Activated naive CD8-positive, alpha-beta T cell (primary cell): ENCODE results near the gene TARS3.

ENCODE experiments used
- H3K27ac Mint-ChIP-seq: one replicate; pipeline ENCODE4 v1.8.0; 2021; ENCODE audit warnings: mixed read lengths
- H3K27me3 Mint-ChIP-seq: one replicate; pipeline ENCODE4 v1.8.0; 2021; ENCODE audit warnings: mixed read lengths
- H3K36me3 Mint-ChIP-seq: one replicate; pipeline ENCODE4 v1.8.0; 2021; ENCODE audit warnings: mixed read lengths
- H3K4me1 Mint-ChIP-seq: one replicate; pipeline ENCODE4 v1.8.0; 2021; ENCODE audit warnings: low read depth, mixed read lengths
- H3K4me3 Mint-ChIP-seq: one replicate; pipeline ENCODE4 v1.8.0; 2021; ENCODE audit warnings: mild to moderate bottlenecking, mixed read lengths
- H3K9me3 Mint-ChIP-seq: one replicate; pipeline ENCODE4 v1.8.0; 2021; ENCODE audit warnings: low read depth, mixed read lengths

The TARS3 gene

GRCh38 chr15:101654171-101654570 is 70.1 kb downstream of the TARS3 start:
- H3K4me3 Mint-ChIP-seq: peak overlapping the region; percentile 96
- H3K27ac Mint-ChIP-seq: peak overlapping the region; percentile 67

GRCh38 chr15:101652786-101653430 is 71.4 kb downstream of the TARS3 start:
- H3K4me3 Mint-ChIP-seq: peak overlapping the region; percentile 96
- H3K36me3 Mint-ChIP-seq: no peaks in the 10 kb centered on the region
- H3K4me1 Mint-ChIP-seq: peaks cover 48% of the 10 kb centered on the region
- no peaks in the 10 kb centered on the region for H3K27me3 Mint-ChIP-seq
- peak overlapping the region; percentile 96 for H3K27ac Mint-ChIP-seq
- no peaks in the 10 kb centered on the region for H3K9me3 Mint-ChIP-seq

More at GRCh38 chr15:101654171-101654570, 70.1 kb downstream of the TARS3 start:
- Mint-ChIP-seq H3K4me1 (peaks cover 38% of the 10 kb centered on the region), H3K9me3 (no peaks in the 10 kb centered on the region), H3K27me3 (no peaks in the 10 kb centered on the region), H3K36me3 (no peaks in the 10 kb centered on the region)

GRCh38 chr15:101652098-101652785 is 72.0 kb downstream of the TARS3 start, which contains the start of gene TM2D3:
TSS of gene TM2D3 (minus strand) at chr15:101652381. CDS start at chr15:101652361, 20 bp downstream.
- peak within 1 kb of the TSS; percentile 96 for H3K27ac Mint-ChIP-seq
- H3K4me3 Mint-ChIP-seq: peak within 1 kb of the TSS; percentile 96
- no peaks in the 10 kb centered on the region for H3K36me3 Mint-ChIP-seq
- H3K4me1 Mint-ChIP-seq: peaks cover 49% of the 10 kb centered on the region
- H3K9me3 Mint-ChIP-seq: no peaks in the 10 kb centered on the region
- no peaks in the 10 kb centered on the region for H3K27me3 Mint-ChIP-seq

- peak overlapping the region; percentile 96 for H3K27ac Mint-ChIP-seq
- peak overlapping the region; percentile 96 for H3K4me3 Mint-ChIP-seq
- H3K27me3 Mint-ChIP-seq: no peaks in the 10 kb centered on the region
- no peaks in the 10 kb centered on the region for H3K9me3 Mint-ChIP-seq
- H3K4me1 Mint-ChIP-seq: peaks cover 53% of the 10 kb centered on the region
- H3K36me3 Mint-ChIP-seq: no peaks in the 10 kb centered on the region
Measured at GRCh38 chr15:101651554-101652097, 72.6 kb downstream of the TARS3 start.

- Mint-ChIP-seq H3K4me1 (peaks cover 58% of the 10 kb centered on the region), H3K9me3 (no peaks in the 10 kb centered on the region), H3K36me3 (peaks cover 2% of the 10 kb centered on the region), H3K4me3 (peak overlapping the region; percentile 96), H3K27me3 (no peaks in the 10 kb centered on the region), H3K27ac (peak overlapping the region; percentile 79)
Measured at GRCh38 chr15:101650145-101650544, 74.1 kb downstream of the TARS3 start.

- peaks cover 4% of the 10 kb centered on the region for H3K36me3 Mint-ChIP-seq
- H3K4me1 Mint-ChIP-seq: peaks cover 47% of the 10 kb centered on the region
- H3K4me3 Mint-ChIP-seq: no peak overlapping the region
- no peaks in the 10 kb centered on the region for H3K27me3 Mint-ChIP-seq
- H3K9me3 Mint-ChIP-seq: no peaks in the 10 kb centered on the region
- H3K27ac Mint-ChIP-seq: no peak overlapping the region
Measured at GRCh38 chr15:101648356-101648755, 75.9 kb downstream of the TARS3 start.

GRCh38 chr15:101647251-101647650 is 77.0 kb downstream of the TARS3 start:
- Mint-ChIP-seq H3K9me3 (no peaks in the 10 kb centered on the region), H3K27me3 (no peaks in the 10 kb centered on the region), H3K4me3 (no peak overlapping the region), H3K36me3 (peaks cover 4% of the 10 kb centered on the region), H3K27ac (peak overlapping the region; percentile 54), H3K4me1 (peaks cover 51% of the 10 kb centered on the region)

- Mint-ChIP-seq H3K9me3 (no peaks in the 10 kb centered on the region), H3K36me3 (peaks cover 4% of the 10 kb centered on the region), H3K4me3 (no peak overlapping the region), H3K27ac (peak overlapping the region; percentile 54), H3K4me1 (peaks cover 57% of the 10 kb centered on the region), H3K27me3 (no peaks in the 10 kb centered on the region)
Measured at GRCh38 chr15:101646672-101647071, 77.6 kb downstream of the TARS3 start.

GRCh38 chr15:101642361-101642760 is 81.9 kb downstream of the TARS3 start:
- H3K27ac Mint-ChIP-seq: peak overlapping the region; percentile 74
- no peak overlapping the region for H3K4me3 Mint-ChIP-seq
- H3K36me3 Mint-ChIP-seq: peaks cover 9% of the 10 kb centered on the region
- H3K4me1 Mint-ChIP-seq: peaks cover 32% of the 10 kb centered on the region
- H3K27me3 Mint-ChIP-seq: no peaks in the 10 kb centered on the region
- H3K9me3 Mint-ChIP-seq: no peaks in the 10 kb centered on the region

DNA sequence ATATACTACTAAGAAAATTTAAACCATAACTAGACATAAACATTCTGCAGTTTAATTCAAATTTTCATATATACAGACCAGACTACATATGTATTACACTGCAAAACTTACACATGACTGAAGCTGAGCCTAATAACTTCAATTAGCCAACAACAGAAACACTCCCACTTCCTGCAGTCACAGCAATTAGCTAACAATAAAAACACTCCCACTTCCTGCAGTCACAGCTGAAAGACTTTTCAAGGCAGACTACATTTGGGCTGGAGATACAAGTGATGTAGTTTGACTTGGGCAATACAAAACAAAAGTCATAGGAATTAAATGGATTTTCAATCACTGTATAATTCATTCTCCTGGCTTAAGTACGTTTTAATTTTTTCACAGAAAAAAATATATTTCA is 82.4 kb downstream of the TARS3 start:
- H3K9me3 Mint-ChIP-seq: no peaks in the 10 kb centered on the region
- peak overlapping the region; percentile 74 for H3K27ac Mint-ChIP-seq
- peaks cover 9% of the 10 kb centered on the region for H3K36me3 Mint-ChIP-seq
- no peak overlapping the region for H3K4me3 Mint-ChIP-seq
- H3K4me1 Mint-ChIP-seq: peaks cover 29% of the 10 kb centered on the region
- H3K27me3 Mint-ChIP-seq: no peaks in the 10 kb centered on the region

DNA sequence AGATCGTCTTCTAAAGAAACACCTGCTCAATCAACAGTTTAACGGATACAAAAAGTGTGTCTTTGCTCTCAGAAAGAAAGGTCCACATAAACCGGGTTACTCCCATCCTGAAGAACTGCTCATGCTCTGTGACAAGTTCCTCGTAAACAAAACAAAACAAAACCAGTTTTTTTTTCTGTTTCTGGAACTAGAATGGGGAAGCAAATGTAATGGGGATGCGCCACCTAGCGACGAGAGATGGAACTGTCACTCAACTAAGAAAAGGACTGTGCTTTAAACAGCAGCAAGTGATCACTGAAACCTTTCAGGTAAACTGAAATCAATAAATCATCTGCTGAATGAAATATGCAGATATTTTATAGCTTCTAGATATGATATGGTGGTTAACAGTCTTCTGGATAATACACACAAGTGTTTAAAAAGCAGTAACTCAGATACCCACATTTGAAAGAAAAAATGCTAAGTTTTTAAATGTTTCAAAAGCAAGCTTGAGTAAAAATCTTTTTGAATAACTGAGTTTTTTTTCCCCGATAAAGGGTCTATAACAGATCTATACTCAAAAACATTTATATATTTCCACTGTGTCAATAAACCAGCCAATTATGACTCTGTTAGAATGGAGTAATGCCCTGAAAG is 83.0 kb downstream of the TARS3 start:
- H3K27ac Mint-ChIP-seq: peak overlapping the region; percentile 64
- H3K27me3 Mint-ChIP-seq: no peaks in the 10 kb centered on the region
- peaks cover 9% of the 10 kb centered on the region for H3K36me3 Mint-ChIP-seq
- H3K4me3 Mint-ChIP-seq: no peak overlapping the region
- peaks cover 27% of the 10 kb centered on the region for H3K4me1 Mint-ChIP-seq
- H3K9me3 Mint-ChIP-seq: no peaks in the 10 kb centered on the region

DNA sequence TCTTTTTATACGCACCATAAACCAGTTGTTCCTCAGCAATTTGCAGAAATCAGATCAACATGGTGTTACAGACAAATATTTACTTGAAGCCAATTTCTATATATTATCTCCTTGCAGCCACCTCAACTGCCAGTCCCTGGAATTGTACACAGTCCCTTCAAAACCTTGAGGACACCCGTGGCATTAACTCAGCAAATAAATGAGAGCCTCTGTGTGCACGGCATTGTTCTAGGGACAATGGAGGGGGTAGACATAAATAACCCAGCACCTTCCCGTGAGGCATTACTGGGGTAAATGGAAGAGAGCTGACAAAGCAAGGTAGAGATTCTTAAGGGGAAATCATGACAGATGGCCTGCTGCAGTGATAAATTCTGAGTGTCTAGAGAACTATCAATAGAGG is 84.6 kb downstream of the TARS3 start:
- H3K4me3 Mint-ChIP-seq: no peak overlapping the region
- H3K9me3 Mint-ChIP-seq: no peaks in the 10 kb centered on the region
- peaks cover 5% of the 10 kb centered on the region for H3K36me3 Mint-ChIP-seq
- H3K4me1 Mint-ChIP-seq: peaks cover 21% of the 10 kb centered on the region
- no peaks in the 10 kb centered on the region for H3K27me3 Mint-ChIP-seq
- H3K27ac Mint-ChIP-seq: no peak overlapping the region

GRCh38 chr15:101637919-101638318 is 86.4 kb downstream of the TARS3 start:
- no peaks in the 10 kb centered on the region for H3K9me3 Mint-ChIP-seq
- no peak overlapping the region for H3K27ac Mint-ChIP-seq

GRCh38 chr15:101637516-101637915 is 86.8 kb downstream of the TARS3 start:
- H3K4me1 Mint-ChIP-seq: peaks cover 17% of the 10 kb centered on the region
- H3K36me3 Mint-ChIP-seq: peaks cover 5% of the 10 kb centered on the region
- H3K27ac Mint-ChIP-seq: no peak overlapping the region
- no peak overlapping the region for H3K4me3 Mint-ChIP-seq
- no peaks in the 10 kb centered on the region for H3K9me3 Mint-ChIP-seq
- no peaks in the 10 kb centered on the region for H3K27me3 Mint-ChIP-seq

More at GRCh38 chr15:101637919-101638318, 86.4 kb downstream of the TARS3 start:
- Mint-ChIP-seq H3K27me3 (no peaks in the 10 kb centered on the region), H3K4me3 (no peak overlapping the region), H3K4me1 (peaks cover 20% of the 10 kb centered on the region), H3K36me3 (peaks cover 5% of the 10 kb centered on the region)

DNA sequence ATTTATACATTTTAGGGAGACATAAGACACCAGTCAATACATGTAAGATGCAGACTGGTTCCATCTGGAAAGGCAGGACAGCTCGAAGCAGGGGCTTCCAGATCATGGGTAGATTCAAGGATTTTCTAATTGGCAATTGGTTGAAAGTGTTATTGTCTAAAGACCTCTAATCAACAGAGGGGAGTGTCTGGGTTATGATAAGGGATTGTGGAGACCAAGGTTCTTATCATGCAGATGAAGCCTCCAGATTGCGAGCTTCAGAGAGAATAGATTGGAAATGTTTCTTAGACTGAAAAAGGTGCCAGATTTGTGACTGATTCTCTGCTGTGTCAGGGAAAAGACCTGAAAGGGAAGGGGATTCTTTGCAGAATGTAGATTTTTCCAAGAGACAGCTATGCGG is 87.2 kb downstream of the TARS3 start:
- Mint-ChIP-seq H3K36me3 (peaks cover 5% of the 10 kb centered on the region), H3K27ac (no peak overlapping the region), H3K9me3 (no peaks in the 10 kb centered on the region), H3K4me3 (no peak overlapping the region), H3K4me1 (peaks cover 12% of the 10 kb centered on the region), H3K27me3 (no peaks in the 10 kb centered on the region)
